ENCODE measurements around the gene BAHCC1.

Gene BAHCC1

DNA sequence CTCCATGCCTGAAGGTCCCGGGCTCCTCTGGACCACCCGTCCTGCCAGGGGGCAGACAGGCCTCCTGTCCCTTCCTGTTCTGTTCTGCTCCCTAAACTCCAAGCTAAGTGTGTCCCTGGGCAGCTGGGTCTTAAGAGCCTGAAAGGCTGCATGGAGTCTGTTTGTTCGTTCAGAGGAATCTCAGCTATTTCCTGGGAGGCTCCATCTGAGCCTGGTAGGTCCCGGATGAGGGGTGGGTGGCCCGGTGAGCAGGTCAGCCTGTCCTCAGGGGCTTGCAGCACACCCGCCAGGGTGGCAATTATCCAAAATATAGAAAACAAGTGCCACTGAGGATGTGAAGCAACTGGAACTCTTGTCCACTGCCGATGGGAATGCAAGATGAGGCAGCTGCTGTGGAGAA, 104.8 kb downstream of the BAHCC1 start:
- no peak for DNase-seq

DNA sequence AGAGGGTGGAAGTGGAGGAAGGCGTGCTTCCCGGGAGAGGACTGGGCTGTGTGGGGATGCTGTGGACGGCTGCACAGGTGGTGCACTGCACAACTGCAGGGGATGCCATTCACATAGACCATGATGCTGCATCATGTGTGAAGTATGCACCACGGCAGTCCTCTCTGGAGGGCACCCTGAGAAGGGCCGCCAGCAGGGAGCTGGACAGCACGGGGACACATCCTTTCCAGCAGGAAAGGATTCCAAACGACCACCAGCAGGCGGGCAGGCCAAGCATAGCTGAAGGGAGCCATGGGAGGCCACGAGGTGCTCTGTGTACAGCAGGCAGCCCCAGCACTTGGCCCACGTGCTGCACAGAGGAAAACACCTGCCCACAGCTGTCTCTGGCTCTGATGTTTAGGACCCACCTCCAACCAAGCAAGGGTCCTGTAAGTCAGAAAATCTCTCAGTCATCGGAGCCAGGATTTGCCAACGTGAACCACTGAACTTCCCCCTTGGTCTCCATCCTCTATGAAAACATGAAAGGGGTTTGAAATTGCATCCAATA, 107.3 kb downstream of the BAHCC1 start:
- no peak for DNase-seq

DNA sequence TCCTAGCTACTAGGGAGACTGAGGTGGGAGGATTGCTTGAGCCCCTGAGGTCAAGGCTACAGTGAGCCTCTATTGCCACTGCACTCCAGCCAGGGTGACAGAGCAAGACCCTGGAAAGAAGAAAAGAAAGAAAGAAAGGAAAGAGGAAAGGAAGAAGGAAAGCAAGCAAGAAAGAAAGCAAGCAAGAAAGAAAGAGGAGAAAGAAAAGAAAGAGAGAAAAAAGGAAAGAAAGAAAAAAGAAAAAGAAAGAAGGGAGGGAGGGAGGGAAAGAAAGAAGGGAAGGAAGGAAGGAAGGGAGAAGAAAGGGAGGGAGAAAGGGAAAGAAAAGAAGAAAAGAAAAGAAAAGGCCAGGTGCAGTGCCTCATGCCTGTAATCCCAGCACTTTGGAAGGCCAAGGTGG, 108.4 kb downstream of the BAHCC1 start:
- DNase-seq: no peak

DNA sequence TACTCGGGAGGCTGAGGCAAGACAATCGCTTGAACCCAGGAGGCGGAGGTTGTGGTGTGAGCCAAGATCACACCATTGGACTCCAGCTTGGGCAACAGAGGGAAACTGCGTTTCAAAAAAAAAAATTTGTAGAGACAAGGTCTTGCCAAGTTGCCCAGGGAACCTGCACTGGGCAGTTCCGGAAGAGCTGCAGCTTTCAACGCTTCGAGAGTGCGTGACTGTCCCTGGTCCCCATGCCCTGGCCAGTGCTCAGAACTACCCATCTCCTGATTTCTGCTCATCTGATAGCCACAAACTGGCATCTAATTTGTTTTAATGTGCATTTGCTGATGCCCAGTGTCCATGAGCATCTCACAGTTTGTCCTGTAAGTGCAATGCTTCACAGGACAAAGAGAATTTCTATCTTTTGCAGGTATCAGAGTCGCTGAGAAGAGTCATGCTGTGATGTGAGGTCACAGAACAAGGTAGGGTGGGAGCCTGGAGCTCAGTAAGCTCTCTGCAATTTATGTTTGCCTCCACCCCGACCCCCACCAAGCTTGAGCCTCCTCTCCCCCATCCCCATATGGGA, 113.5 kb downstream of the BAHCC1 start:
- DNase-seq: peak; percentile 40

DNA sequence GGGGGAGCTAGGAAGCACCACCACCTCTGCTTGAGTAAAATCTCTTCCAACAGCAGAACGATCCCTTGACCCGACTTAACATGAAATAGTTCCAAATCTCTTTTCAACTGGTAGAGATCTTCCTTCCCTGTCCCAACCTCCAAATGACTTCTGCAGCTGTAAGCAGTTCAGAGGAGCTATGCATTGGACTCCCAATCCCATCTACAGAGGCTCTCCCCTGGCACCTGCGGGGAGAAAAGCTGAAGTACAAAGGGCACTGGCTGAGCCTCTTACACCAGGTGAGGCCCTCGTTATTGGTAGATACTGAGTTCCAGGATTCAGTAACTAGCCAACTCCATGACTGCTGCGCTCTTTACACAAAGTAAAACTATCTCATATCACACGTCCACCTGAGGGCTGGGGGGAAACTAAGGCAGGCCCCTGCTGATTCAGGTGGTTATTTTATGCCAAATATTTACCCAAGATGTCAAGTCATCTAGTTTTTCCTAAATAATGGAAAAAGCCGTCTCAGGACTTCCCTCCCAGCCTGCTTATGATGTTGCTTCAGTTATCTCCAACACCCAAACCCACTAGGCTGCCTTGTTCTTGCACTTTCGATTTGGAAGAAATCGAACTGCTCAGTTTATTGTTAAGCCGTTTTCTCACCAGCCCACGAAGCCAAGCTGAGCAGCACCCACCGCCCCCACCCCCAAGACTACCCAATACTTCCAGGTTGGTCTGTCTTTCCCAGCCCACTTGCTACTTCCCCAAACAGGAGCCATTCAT, 114.1 kb downstream of the BAHCC1 start:
- peak; percentile 47 for DNase-seq

DNA sequence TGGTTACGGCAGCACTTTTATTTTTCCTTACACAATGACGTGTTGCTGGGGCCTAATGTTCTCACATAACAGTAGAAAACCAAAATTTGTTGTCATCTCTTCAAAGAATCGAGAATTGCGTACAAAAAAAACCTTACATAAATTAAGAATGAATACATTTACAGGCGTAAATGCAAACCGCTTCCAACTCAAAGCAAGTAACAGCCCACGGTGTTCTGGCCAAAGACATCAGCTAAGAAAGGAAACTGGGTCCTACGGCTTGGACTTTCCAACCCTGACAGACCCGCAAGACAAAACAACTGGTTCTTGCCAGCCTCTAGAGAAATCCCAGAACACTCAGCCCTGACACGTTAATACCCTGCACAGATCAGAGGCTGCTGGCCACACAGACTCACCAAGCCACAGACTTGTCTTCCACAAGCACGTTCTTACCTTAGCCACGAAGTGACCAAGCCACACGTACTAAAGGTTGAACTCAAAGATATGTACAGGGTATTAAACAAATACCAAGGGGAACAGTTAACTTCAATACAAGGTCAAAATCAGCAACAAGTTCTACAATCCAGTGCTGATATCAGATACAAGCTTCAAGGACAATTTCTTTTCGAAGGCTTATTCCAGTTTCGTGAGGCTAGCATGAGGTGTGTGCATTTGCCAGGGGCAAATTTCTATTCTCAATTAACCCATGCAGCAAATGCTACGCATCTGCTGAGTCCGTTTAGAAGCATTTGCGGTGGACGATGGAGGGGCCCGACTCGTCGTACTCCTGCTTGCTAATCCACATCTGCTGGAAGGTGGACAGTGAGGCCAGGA, 114.9 kb downstream of the BAHCC1 start:
- no peak for DNase-seq

DNA sequence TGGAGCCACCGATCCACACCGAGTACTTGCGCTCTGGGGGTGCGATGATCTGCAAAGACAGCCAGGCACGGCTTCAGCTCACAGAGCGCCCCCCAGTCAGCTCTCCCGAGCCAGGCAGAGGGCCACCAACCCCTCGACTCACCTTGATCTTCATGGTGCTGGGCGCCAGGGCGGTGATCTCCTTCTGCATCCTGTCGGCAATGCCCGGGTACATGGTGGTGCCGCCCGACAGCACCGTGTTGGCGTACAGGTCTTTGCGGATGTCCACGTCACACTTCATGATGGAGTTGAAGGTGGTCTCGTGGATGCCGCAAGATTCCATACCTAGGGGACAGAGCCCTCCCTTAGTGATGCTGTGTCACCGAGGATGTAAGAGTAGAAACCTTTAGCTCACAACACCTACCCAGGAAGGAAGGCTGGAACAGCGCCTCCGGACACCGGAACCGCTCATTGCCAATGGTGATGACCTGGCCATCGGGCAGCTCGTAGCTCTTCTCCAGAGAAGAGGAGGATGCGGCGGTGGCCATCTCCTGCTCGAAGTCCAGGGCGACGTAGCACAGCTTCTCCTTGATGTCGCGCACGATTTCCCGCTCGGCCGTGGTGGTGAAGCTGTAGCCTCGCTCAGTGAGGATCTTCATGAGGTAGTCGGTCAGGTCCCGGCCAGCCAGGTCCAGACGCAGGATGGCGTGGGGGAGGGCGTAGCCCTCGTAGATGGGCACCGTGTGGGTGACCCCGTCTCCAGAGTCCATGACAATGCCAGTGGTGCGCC, 115.7 kb downstream of the BAHCC1 start:
- peak; percentile 52 for DNase-seq

DNA sequence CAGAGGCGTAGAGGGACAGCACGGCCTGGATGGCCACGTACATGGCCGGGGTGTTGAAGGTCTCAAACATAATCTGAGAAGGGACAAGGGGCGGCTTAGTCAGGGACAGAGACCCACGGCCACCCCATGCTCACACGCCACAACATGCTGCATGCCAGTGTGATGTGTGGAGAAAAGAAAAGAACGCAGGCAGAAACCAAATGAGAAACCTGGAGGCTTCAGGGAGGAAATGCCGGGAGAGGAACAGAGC, 116.2 kb downstream of the BAHCC1 start:
- DNase-seq: no peak

DNA sequence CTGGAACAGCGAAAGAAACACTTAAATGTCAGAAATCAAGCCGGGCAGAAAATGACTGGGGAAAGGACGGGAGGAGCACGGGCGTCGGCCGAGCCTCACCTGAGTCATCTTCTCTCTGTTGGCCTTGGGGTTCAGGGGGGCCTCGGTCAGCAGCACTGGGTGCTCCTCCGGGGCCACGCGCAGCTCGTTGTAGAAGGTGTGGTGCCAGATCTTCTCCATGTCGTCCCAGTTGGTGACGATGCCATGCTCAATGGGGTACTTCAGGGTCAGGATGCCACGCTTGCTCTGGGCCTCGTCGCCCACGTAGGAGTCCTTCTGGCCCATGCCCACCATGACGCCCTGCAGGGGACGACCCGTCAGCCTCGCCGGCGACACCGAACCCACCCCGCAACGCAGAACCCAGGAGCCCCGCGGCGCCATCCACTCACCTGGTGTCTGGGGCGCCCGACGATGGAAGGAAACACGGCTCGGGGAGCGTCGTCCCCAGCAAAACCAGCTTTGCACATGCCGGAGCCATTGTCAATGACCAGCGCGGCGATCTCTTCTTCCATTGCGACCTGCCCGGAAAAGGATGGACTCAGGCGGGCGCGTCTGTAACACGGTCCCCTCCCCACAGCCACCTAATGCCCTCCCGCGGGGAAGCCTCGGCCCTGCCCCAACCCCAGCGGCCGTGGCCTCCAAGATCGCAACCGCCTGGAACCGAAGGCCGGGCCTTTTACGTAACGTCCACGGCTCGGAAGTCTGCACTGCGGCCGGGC, 116.7 kb downstream of the BAHCC1 start:
- peak; percentile 68 for DNase-seq

DNA sequence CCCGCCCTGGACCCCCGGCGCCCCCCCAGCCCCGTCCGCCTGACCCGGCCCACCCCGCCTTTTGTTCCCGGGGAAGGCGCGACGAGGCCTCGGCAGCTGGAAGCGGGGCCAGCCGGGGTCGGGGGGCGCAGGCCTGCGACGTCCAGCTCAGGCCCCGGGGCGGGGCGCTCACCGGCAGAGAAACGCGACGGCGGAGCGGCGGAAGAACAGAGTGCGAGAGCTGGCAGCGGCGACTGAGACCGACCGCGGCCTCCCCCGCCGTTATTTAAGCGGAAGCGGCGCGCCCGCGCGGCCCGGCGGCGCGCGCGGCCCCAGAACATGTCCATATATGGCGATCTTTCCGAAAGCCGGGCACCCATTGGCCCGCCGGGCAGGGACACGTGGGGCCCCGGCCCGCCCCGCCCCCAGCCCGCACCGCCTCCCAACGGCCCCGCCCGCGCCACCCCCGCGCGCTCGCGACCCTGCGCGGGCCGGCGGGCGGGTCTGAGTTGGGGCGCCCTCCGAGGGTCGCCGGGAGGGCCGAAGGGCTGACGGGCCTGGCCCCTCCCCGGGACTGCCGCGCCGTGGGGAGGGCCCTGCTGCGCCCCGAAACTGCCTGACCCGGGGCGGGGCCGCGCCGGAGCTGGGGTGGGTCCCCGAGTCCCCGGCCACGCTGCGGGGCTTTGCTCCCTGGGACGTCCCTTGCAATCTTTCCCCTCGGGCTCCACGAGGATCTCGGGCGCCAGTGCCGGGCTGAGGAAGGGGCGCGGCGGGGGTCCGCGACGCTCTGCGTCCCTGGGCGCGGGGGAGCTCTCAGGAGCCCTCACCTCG, 117.5 kb downstream of the BAHCC1 start, which contains the start of gene ACTG1:
Gene ACTG1, minus strand, starts transcription at position 238 of the 810 bp plus-strand sequence. CDS start 445 bp downstream, outside the sequence.
- peak; percentile 92 for DNase-seq

DNA sequence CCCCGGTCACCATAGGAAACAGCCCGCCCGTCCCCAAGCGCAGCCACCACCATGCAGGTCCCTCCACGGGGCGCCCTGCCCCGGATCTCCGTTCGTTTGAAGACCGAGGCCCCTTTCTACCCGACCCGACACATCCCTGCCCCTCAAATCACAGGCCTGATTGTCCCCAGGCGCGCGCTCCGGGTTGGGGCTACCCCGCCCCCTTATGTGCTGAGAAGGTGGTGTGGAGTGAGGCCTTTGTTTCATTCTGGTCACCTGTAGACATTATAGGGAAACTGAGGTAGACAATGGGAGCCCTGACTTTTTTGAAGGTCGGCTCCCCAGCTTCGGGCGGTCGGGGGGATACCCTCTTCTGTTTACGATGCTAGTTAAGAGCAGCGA, 118.1 kb downstream of the BAHCC1 start:
- DNase-seq: peak; percentile 78

DNA sequence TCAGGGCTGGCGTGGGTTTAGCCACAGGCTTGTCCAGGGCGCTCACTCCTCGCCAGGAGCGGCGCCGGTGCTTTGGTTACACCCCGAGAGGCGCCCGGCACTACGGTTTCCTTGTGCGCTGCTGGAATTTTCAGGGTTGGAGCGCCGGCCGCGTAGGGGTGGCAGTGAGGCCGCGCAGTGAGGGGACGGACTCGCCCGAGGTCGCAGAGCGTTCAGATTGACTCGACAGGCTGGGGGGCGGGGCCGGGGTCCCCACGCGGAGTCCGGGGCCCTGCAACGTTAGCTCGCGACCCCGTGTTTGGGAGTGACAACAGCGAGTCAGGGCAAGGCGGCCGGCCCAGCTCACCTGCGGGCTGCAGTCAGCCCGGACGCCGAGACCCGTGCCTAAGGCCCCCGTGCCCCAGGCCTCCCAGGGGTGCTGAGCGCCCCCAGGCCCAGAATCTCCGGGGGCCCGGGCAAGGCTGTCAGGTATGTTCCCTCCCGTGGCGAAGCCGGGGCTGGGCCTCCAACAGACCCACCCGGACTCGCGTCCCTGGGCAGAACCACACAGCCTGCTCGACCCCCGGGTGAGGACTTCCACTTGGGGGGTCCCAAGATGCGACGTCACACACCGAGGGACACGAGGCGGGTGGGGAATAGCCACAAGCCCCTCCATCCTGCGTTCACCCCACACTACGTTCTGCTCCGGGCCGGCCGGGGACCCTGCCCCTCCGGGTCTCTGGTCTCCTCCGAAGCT, 118.7 kb downstream of the BAHCC1 start:
- DNase-seq: peak; percentile 72

DNA sequence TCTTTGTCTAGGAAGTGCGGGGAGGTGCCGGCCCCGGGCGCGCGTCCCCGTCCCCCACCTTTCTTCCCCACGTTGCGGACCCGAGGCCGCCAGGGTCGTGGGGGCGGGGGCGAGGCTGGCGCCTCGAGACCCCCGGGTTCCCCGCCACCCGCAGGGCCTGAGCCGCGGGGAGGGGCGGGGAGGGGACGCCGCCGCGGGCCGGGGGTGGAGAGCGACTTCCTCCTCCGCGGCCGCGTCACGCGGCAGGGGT, 119.2 kb downstream of the BAHCC1 start:
- DNase-seq: no peak

DNA sequence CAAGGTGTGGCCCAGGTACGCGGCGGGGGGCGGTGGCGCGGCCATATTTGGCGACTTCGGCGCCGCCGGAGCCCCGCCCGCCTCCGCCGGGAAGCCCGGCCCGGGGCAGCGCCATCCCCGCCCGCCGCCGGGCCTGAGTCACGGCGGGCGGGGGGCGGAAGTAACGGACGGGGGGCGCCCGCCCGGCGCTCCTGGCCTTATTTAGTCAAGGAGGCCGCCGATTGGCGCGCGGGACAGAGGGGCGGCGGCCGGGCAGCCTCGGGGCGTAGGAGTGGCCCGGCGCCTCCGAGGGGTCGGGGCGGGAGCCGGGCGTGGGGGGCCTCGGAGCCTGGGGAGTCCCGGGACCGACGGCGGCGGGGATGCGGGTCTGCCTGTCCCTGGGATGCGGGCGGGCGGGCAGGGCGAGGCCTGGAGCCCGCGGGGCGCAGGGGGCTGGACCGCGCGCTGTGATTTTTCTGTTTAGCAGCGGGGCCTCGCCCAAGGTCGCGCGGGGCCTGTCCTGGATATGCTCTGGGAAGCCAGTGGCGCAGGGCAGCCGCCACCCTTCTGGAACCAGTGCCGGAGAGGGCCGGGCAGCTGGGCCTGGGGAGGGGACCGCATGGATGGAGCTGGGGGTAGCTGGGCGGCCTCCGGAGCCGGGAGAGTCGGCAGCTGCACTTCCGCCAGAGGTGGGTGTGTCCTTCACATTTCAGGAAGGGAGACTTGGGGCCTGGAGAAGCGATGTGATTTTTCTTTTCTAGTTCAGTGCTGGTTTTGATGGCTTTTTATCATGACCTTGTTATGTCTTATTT, 119.7 kb downstream of the BAHCC1 start:
- DNase-seq: peak; percentile 85

DNA sequence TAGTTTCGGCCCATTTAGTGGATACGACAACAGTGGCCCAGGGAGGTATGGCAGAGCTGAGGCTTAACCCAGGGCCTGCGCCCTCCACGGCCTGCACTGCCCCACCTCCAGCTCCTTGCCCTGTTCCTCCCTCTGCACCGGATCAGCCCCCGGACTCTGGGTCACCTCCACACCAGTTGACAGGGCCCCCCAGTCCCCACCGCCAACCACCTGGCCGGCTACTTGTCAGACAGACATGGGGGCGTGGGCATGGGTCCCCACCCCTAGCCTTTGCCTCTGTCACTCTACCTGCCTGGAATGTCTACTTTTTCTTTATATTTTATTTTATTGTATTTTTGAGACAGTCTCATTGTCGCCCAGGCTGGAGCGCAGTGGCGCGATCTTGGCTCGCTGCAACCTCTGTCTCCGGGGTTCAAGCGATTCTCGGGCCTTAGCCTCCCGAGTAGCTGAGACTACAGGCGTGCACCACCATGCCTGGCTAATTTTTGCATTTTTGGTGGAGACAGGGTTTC, 120.3 kb downstream of the BAHCC1 start:
- DNase-seq: no peak
